GM18520 (cell line): ENCODE measurements around the gene TENT4A.

Experiments used
- ATAC-seq: cut with Tn5 transposase; IDR thresholded peaks from one replicate; pipeline ENCODE4 v1.9.1; 2021; ENCODE audit not compliant: unreplicated experiment

TENT4A gene

GRCh38 chr5:6749026-6749716 lies 35.9 kb downstream of the TENT4A start:
- ATAC-seq, result no peak

GRCh38 chr5:6750142-6750840 lies 37.1 kb downstream of the TENT4A start:
- no peak for ATAC-seq

GRCh38 chr5:6750951-6751685 lies 37.9 kb downstream of the TENT4A start:
- ATAC-seq, result no peak

GRCh38 chr5:6752236-6752635 lies 39.0 kb downstream of the TENT4A start:
- no peak for ATAC-seq

- no peak for ATAC-seq
These were observed 39.5 kb downstream of the TENT4A start for GRCh38 chr5:6752782-6753181.

- ATAC-seq, result no peak
These were observed 40.6 kb downstream of the TENT4A start for GRCh38 chr5:6753851-6754250.

- ATAC-seq, result no peak
These were observed 41.5 kb downstream of the TENT4A start for GRCh38 chr5:6754766-6755165.

GRCh38 chr5:6755519-6755918 lies 42.3 kb downstream of the TENT4A start:
- ATAC-seq, result no peak

- no peak for ATAC-seq
These were observed 42.7 kb downstream of the TENT4A start for GRCh38 chr5:6755941-6756340.

- no peak for ATAC-seq
These were observed 44.3 kb downstream of the TENT4A start for GRCh38 chr5:6757414-6757969.

GRCh38 chr5:6758236-6758635 lies 45.0 kb downstream of the TENT4A start:
- no peak for ATAC-seq

- ATAC-seq, result no peak
These were observed 45.5 kb downstream of the TENT4A start for GRCh38 chr5:6758706-6759105.

GRCh38 chr5:6759401-6759800 lies 46.2 kb downstream of the TENT4A start:
- no peak for ATAC-seq

GRCh38 chr5:6759983-6760382 lies 46.8 kb downstream of the TENT4A start:
- ATAC-seq, result no peak

- ATAC-seq, result no peak
These were observed 47.5 kb downstream of the TENT4A start for GRCh38 chr5:6760686-6761085.

- no peak for ATAC-seq
These were observed 48.1 kb downstream of the TENT4A start for GRCh38 chr5:6761333-6761732.

- ATAC-seq, result no peak
These were observed 48.9 kb downstream of the TENT4A start for GRCh38 chr5:6762116-6762515.

GRCh38 chr5:6762697-6763096 lies 49.5 kb downstream of the TENT4A start:
- ATAC-seq, result no peak

- no peak for ATAC-seq
These were observed 50.0 kb downstream of the TENT4A start for GRCh38 chr5:6763191-6763590.

- peak; percentile 75 for ATAC-seq
These were observed 52.6 kb downstream of the TENT4A start for GRCh38 chr5:6765612-6766525.
